Mesenchymal stem cell (in vitro differentiated cells and primary cell): ENCODE data around the gene CUBN.

Source experiments
- DNase-seq: peaks from one replicate; pipeline ENCODE4 v3.0.0-alpha.2; 2013
- H2AFZ ChIP-seq: one replicate; pipeline ENCODE4 v1.6.1; 2013; ENCODE audit warnings: low read depth, mild to moderate bottlenecking, control low read depth, inconsistent platforms, low read length, moderate library complexity
- H2AK5ac ChIP-seq: 2 replicates; pipeline ENCODE4 v1.6.1; 2013; ENCODE audit warnings: low read length, moderate library complexity, mild to moderate bottlenecking, inconsistent platforms; ENCODE audit not compliant: severe bottlenecking
- H2BK120ac ChIP-seq: one replicate; pipeline ENCODE4 v1.6.1; 2013; ENCODE audit warnings: low read depth, mild to moderate bottlenecking, inconsistent platforms, low read length, moderate library complexity
- H2BK12ac ChIP-seq, 2 experiments: one replicate each; pipeline ENCODE4 v1.6.1; 2013; ENCODE audit warnings: inconsistent platforms in 2 of 2, low read length in 2 of 2, mild to moderate bottlenecking in 2 of 2, moderate library complexity in 2 of 2, control low read depth in 1 of 2
- H2BK15ac ChIP-seq: one replicate; pipeline ENCODE4 v1.6.1; 2013; ENCODE audit warnings: mild to moderate bottlenecking, low read depth, inconsistent platforms; ENCODE audit not compliant: poor library complexity, severe bottlenecking
- H2BK5ac ChIP-seq: 2 replicates; pipeline ENCODE4 v1.6.1; 2013; ENCODE audit warnings: low read depth, mild to moderate bottlenecking, low read length, control low read depth, inconsistent platforms; ENCODE audit not compliant: poor library complexity, severe bottlenecking
- H3K14ac ChIP-seq, 2 experiments: one replicate each; pipeline ENCODE4 v1.6.1; 2013; ENCODE audit warnings: inconsistent platforms in 2 of 2, low read length in 2 of 2, control low read depth in 1 of 2, mild to moderate bottlenecking in 1 of 2, moderate library complexity in 1 of 2
- H3K18ac ChIP-seq, 2 experiments: one replicate each; pipeline ENCODE4 v1.6.1; 2013; ENCODE audit warnings: inconsistent platforms in 2 of 2, low read length in 2 of 2, control low read depth in 1 of 2, low read depth in 1 of 2, mild to moderate bottlenecking in 1 of 2
- H3K23ac ChIP-seq, 2 experiments: one replicate each; pipeline ENCODE4 v1.6.1; 2013; ENCODE audit warnings: inconsistent platforms in 2 of 2, low read length in 2 of 2, mild to moderate bottlenecking in 2 of 2, moderate library complexity in 2 of 2, control low read depth in 1 of 2
- H3K27ac ChIP-seq: 2 replicates; pipeline ENCODE4 v1.5.1; 2013; ENCODE audit warnings: mild to moderate bottlenecking, moderate library complexity, low read length, control low read depth, inconsistent platforms; ENCODE audit not compliant: poor library complexity, severe bottlenecking
- H3K27me3 ChIP-seq, 2 experiments: 2 replicates each; pipeline versions ENCODE4 v1.6.1 to v1.7.0; 2013; ENCODE audit warnings: low read length in 2 of 2, mild to moderate bottlenecking in 2 of 2, moderate library complexity in 2 of 2, control low read depth in 1 of 2, inconsistent platforms in 1 of 2; ENCODE audit not compliant: control insufficient read depth in 1 of 2, insufficient read depth in 1 of 2
- H3K36me3 ChIP-seq, 2 experiments: 2 replicates each; pipeline versions ENCODE4 v1.6.1 to v1.7.0; 2013; ENCODE audit warnings: low read length in 2 of 2, control low read depth in 1 of 2, inconsistent platforms in 1 of 2, low read depth in 1 of 2, mild to moderate bottlenecking in 1 of 2; ENCODE audit not compliant: insufficient read depth in 2 of 2, control insufficient read depth in 1 of 2
- H3K4ac ChIP-seq, 2 experiments: one replicate each; pipeline ENCODE4 v1.6.1; 2013; ENCODE audit warnings: inconsistent platforms in 2 of 2, low read length in 2 of 2, mild to moderate bottlenecking in 2 of 2, moderate library complexity in 2 of 2, control low read depth in 1 of 2, low read depth in 1 of 2
- H3K4me1 ChIP-seq: 2 replicates; pipeline ENCODE4 v1.6.1; 2013; ENCODE audit warnings: low read depth, low read length, control low read depth; ENCODE audit not compliant: control insufficient read depth, insufficient read depth
- H3K4me2 ChIP-seq: 2 replicates; pipeline ENCODE4 v1.6.1; 2013; ENCODE audit warnings: low read length, mild to moderate bottlenecking, inconsistent platforms; ENCODE audit not compliant: poor library complexity, severe bottlenecking
- H3K4me3 ChIP-seq, 2 experiments: 2 replicates each; pipeline versions ENCODE4 v1.5.1 to v1.7.0; 2013; ENCODE audit warnings: low read length in 2 of 2, mild to moderate bottlenecking in 2 of 2, control low read depth in 1 of 2, low read depth in 1 of 2; ENCODE audit not compliant: insufficient read depth in 1 of 2
- H3K79me1 ChIP-seq: replicated peaks from 2 replicates; pipeline ENCODE4 v1.6.1; 2013; ENCODE audit warnings: mild to moderate bottlenecking, control low read depth, low read length, inconsistent platforms; ENCODE audit not compliant: poor library complexity, severe bottlenecking
- H3K9ac ChIP-seq: 2 replicates; pipeline ENCODE4 v1.7.0; 2013; ENCODE audit warnings: mild to moderate bottlenecking, low read length, moderate library complexity
- H3K9me3 ChIP-seq: 2 replicates; pipeline ENCODE4 v1.7.0; 2013; ENCODE audit warnings: mild to moderate bottlenecking, low read length; ENCODE audit not compliant: control insufficient read depth
- H4K8ac ChIP-seq: one replicate; pipeline ENCODE4 v1.6.1; 2013; ENCODE audit warnings: inconsistent platforms, mild to moderate bottlenecking, low read length, moderate library complexity
- H4K91ac ChIP-seq: one replicate; pipeline ENCODE4 v1.6.1; 2013; ENCODE audit warnings: mild to moderate bottlenecking, low read length, inconsistent platforms
- WGBS: methylation state at CpG from one replicate; pipeline ENCODE4 v1.1.7; 2013; ENCODE audit warnings: mixed read lengths; 5-methylcytosine and 5-hydroxymethylcytosine counted together

CUBN gene

GRCh38 chr10:16787361-16787791 lies 342.2 kb downstream of the CUBN start:
- no peak overlapping the region for H3K27ac ChIP-seq
- no peak overlapping the region for H3K14ac ChIP-seq
- peaks cover 3% of the 10 kb centered on the region for H3K4me1 ChIP-seq
- no peak overlapping the region for H2BK120ac ChIP-seq
- no peak for DNase-seq
- no peak overlapping the region for H3K23ac ChIP-seq
- no peak overlapping the region for H3K4ac ChIP-seq
- no peak overlapping the region for H2AK5ac ChIP-seq
- H3K36me3 ChIP-seq, result peaks cover 2 to 30% of the 10 kb centered on the region in 2 experiments
- H3K9me3 ChIP-seq, result no peaks in the 10 kb centered on the region
- no peak overlapping the region for H2AFZ ChIP-seq
- no peak overlapping the region for H3K9ac ChIP-seq
- no peaks in the 10 kb centered on the region for H3K27me3 ChIP-seq
- H3K79me1 ChIP-seq, result peaks cover 51% of the 10 kb centered on the region
- no peak overlapping the region for H2BK5ac ChIP-seq
- H4K8ac ChIP-seq, result no peak overlapping the region
- no peak overlapping the region for H3K18ac ChIP-seq
- no peak overlapping the region for H4K91ac ChIP-seq
- over 99% methylated on average over 7 of the region's 12 CpGs for WGBS
- H3K4me3 ChIP-seq, result no peak overlapping the region
- H3K4me2 ChIP-seq, result no peak overlapping the region
- H2BK15ac ChIP-seq, result no peak overlapping the region
- no peak overlapping the region for H2BK12ac ChIP-seq

- Histone ChIP-seq H3K27me3 (no peaks in the 10 kb centered on the region), H2BK5ac (peak overlapping the region; percentile 35), H2AK5ac (no peak overlapping the region), H3K79me1 (peaks cover 27% of the 10 kb centered on the region), H3K9me3 (no peaks in the 10 kb centered on the region), H3K9ac (no peak overlapping the region), H4K91ac (no peak overlapping the region), H4K8ac (peak overlapping the region; percentile 4), H3K4me2 (no peak overlapping the region), H3K14ac (no peak overlapping the region), H2BK15ac (no peak overlapping the region), H2BK120ac (no peak overlapping the region), H3K4me1 (no peaks in the 10 kb centered on the region), H2BK12ac (no peak overlapping the region), H3K23ac (no peak overlapping the region), H3K4me3 (no peak overlapping the region), H3K18ac (no peak overlapping the region), H3K27ac (no peak overlapping the region), H3K4ac (no peak overlapping the region), H3K36me3 (peaks cover 7 to 40% of the 10 kb centered on the region in 2 experiments), H2AFZ (no peak overlapping the region)
- DNase-seq, result no peak
- WGBS, result 94% methylated on average over 6 of the region's 7 CpGs
Observed at GRCh38 chr10:16780338-16780880, 349.2 kb downstream of the CUBN start.

- no peak overlapping the region for H2BK15ac ChIP-seq
- no peaks in the 10 kb centered on the region for H3K9me3 ChIP-seq
- no peaks in the 10 kb centered on the region for H3K27me3 ChIP-seq
- H3K14ac ChIP-seq, result no peak overlapping the region
- H3K4me2 ChIP-seq, result no peak overlapping the region
- no peak overlapping the region for H3K23ac ChIP-seq
- no peak overlapping the region for H3K18ac ChIP-seq
- no peak overlapping the region for H3K9ac ChIP-seq
- no peak overlapping the region for H3K27ac ChIP-seq
- DNase-seq, result no peak
- no peak overlapping the region for H2BK5ac ChIP-seq
- H2AFZ ChIP-seq, result no peak overlapping the region
- no peak overlapping the region for H2BK12ac ChIP-seq
- H3K4me3 ChIP-seq, result no peak overlapping the region
- no peak overlapping the region for H2AK5ac ChIP-seq
- no peak overlapping the region for H4K91ac ChIP-seq
- H3K79me1 ChIP-seq, result peaks cover 29% of the 10 kb centered on the region
- WGBS, result 94% methylated on average over 5 of the region's 6 CpGs
- H2BK120ac ChIP-seq, result no peak overlapping the region
- no peak overlapping the region for H4K8ac ChIP-seq
- no peak overlapping the region for H3K4ac ChIP-seq
- H3K36me3 ChIP-seq, result peaks cover 7 to 41% of the 10 kb centered on the region in 2 experiments
- no peaks in the 10 kb centered on the region for H3K4me1 ChIP-seq
Observed at GRCh38 chr10:16779384-16779915, 350.2 kb downstream of the CUBN start.

GRCh38 chr10:16777473-16778370 lies 351.9 kb downstream of the CUBN start:
- Histone ChIP-seq H4K8ac (no peak overlapping the region), H3K4ac (no peak overlapping the region), H3K4me3 (no peak overlapping the region), H3K4me2 (no peak overlapping the region), H3K79me1 (peaks cover 31% of the 10 kb centered on the region), H4K91ac (no peak overlapping the region), H3K9me3 (no peaks in the 10 kb centered on the region), H2AK5ac (no peak overlapping the region), H3K36me3 (peaks cover 10 to 48% of the 10 kb centered on the region in 2 experiments), H3K23ac (no peak overlapping the region), H2BK15ac (no peak overlapping the region), H3K9ac (peak overlapping the region; percentile 58), H2BK5ac (no peak overlapping the region), H2AFZ (no peak overlapping the region), H3K14ac (no peak overlapping the region), H3K4me1 (no peaks in the 10 kb centered on the region), H2BK12ac (no peak overlapping the region), H3K27me3 (no peaks in the 10 kb centered on the region), H3K18ac (no peak overlapping the region), H3K27ac (no peak overlapping the region), H2BK120ac (no peak overlapping the region)
- WGBS, result 65% methylated on average over 6 of the region's 7 CpGs
- DNase-seq, result peak; percentile 64
